Activated CD4-positive, alpha-beta T cell treated with anti-CD3 and anti-CD28 coated beads, Interleukin-2, amount 50 U/mL, for 4 hours (primary cell): ENCODE results near the gene DCST1.
A peak's percentile ranks its signal among the peaks of the same experiment; 100 is the strongest.

ENCODE experiments used
- DNase-seq, 2 experiments: peaks; one replicate each; pipeline ENCODE4 v3.0.0-alpha.2; 2020

Gene DCST1

GRCh38 chr1:155014709-155015508 lies 18.7 kb upstream of the DCST1 start:
- no peak for DNase-seq

- no peak for DNase-seq
These were observed 17.9 kb upstream of the DCST1 start for GRCh38 chr1:155015527-155016230.

GRCh38 chr1:155016231-155016831 lies 17.3 kb upstream of the DCST1 start:
- no peak for DNase-seq

GRCh38 chr1:155017041-155017945 lies 16.3 kb upstream of the DCST1 start:
- peak; percentile 91 to 93 for DNase-seq

GRCh38 chr1:155017946-155018316 lies 15.7 kb upstream of the DCST1 start:
- DNase-seq = no peak

GRCh38 chr1:155018617-155019348 lies 14.8 kb upstream of the DCST1 start:
- DNase-seq = no peak

- no peak for DNase-seq
These were observed 14.0 kb upstream of the DCST1 start for GRCh38 chr1:155019377-155020245.

GRCh38 chr1:155022136-155022926 lies 11.3 kb upstream of the DCST1 start:
- no peak for DNase-seq

- no peak for DNase-seq
These were observed 10.7 kb upstream of the DCST1 start for GRCh38 chr1:155022927-155023236.

- DNase-seq = no peak
These were observed 10.0 kb upstream of the DCST1 start for GRCh38 chr1:155023627-155024026.

GRCh38 chr1:155024315-155024714 lies 9.3 kb upstream of the DCST1 start:
- DNase-seq = no peak

GRCh38 chr1:155026154-155026553 lies 7.5 kb upstream of the DCST1 start:
- no peak for DNase-seq

- DNase-seq = no peak
These were observed 7.0 kb upstream of the DCST1 start for GRCh38 chr1:155026588-155026987.

- DNase-seq = no peak
These were observed 3.9 kb upstream of the DCST1 start for GRCh38 chr1:155029513-155030242.

GRCh38 chr1:155030243-155030795 lies 3.3 kb upstream of the DCST1 start:
- no peak for DNase-seq

- no peak for DNase-seq
These were observed 2.7 kb upstream of the DCST1 start for GRCh38 chr1:155030899-155031298.

GRCh38 chr1:155032886-155033285 lies 738 bp upstream of the DCST1 start:
- DNase-seq = no peak

- DNase-seq = no peak
These were observed 939 bp downstream of the DCST1 start for GRCh38 chr1:155034318-155035208.
